HepG2 (cell line): Measurements from ENCODE around the gene ADARB2. TPM values are rescaled to one million over a fixed set of nuclear protein-coding genes. Genes with fewer than 3 reads are reported as not detected.

Experiments
- ATAC-seq: fragments of 200-7000 bp; cut with Tn5 transposase; 3 replicates; pipeline ENCODE4 v1.9.1; 2020; ENCODE audit warnings: mild to moderate bottlenecking, moderate library complexity
- BruUV-seq: library from RNA; stranded (reverse); fragments of 400-500 nt; replicated peaks from 2 replicates; lab custom pipeline; 2021; lab: Mats Ljungman, UMichigan
- CTCF ChIA-PET: fragments of 300-600 bp; formaldehyde crosslinking; extraction: SDS; loops from one replicate; lab custom pipeline; 2021; ENCODE audit warnings: low total read pairs, inconsistent platforms, low intra/inter-chr PET ratio; lab: Yijun Ruan, JAX
- POLR2A ChIA-PET: fragments of 350-600 bp; sonication (Branson Sonifier 250); formaldehyde crosslinking; loops from one replicate; lab custom pipeline; 2020; ENCODE audit warnings: antibody characterized with exemption, inconsistent platforms; lab: Yijun Ruan, JAX
- DNase-seq: peaks from one replicate; pipeline ENCODE4 v3.0.0-alpha.2; 2015; ENCODE audit warnings: low spot score
- FAIRE-seq: peaks from 3 replicates; lab custom pipeline; 2011; peaks lifted over from hg19 to GRCh38; lab: Jason Lieb, UNC
- H2AFZ ChIP-seq: one replicate; pipeline ENCODE4 v1.6.1; 2011; ENCODE audit warnings: low read length, inconsistent platforms
- H3K27ac ChIP-seq: fragments of 300-600 bp; 3 replicates; pipeline ENCODE4 v1.8.0; 2011; ENCODE audit warnings: mixed run types, mild to moderate bottlenecking, mixed read lengths, low read length, inconsistent platforms; ENCODE audit not compliant: insufficient read depth; ENCODE audit errors: extremely low read length
- H3K27me3 ChIP-seq, 2 experiments: fragments of 200-600 bp in 1 of 2; 2 replicates in 1 of 2; 3 replicates in 1 of 2; pipeline versions ENCODE4 v1.6.0 to v1.8.0; 2011; ENCODE audit warnings: low read length in 2 of 2, mild to moderate bottlenecking in 2 of 2, moderate library complexity in 2 of 2, inconsistent platforms in 1 of 2; ENCODE audit not compliant: insufficient read depth in 2 of 2, control insufficient read depth in 1 of 2
- H3K36me3 ChIP-seq, 2 experiments: fragments of 200-600 bp in 1 of 2; replicated peaks in 1 of 2; 2 replicates in 1 of 2; 3 replicates in 1 of 2; pipeline versions ENCODE4 v1.5.1 to v1.8.0; 2011; ENCODE audit warnings: low read length in 2 of 2, inconsistent platforms in 1 of 2; ENCODE audit not compliant: insufficient read depth in 2 of 2, control insufficient read depth in 1 of 2
- H3K4me1 ChIP-seq: 2 replicates; pipeline ENCODE4 v1.5.1; 2012; ENCODE audit warnings: low read length, inconsistent platforms; ENCODE audit not compliant: insufficient read depth
- H3K4me2 ChIP-seq: 2 replicates; pipeline ENCODE4 v1.6.0; 2011; ENCODE audit warnings: low read depth, low read length, inconsistent platforms
- H3K4me3 ChIP-seq, 3 experiments: fragments of 200-600 bp in 1 of 3; sonication (generic), shearing (Covaris generic) in 1 of 3; replicated peaks in 1 of 3; 2 replicates each; pipeline ENCODE4 v1.5.1; 2011 to 2016; ENCODE audit warnings: low read length in 3 of 3, inconsistent platforms in 2 of 3, low read depth in 2 of 3, mild to moderate bottlenecking in 2 of 3, control low read depth in 1 of 3, mixed read lengths in 1 of 3; ENCODE audit not compliant: insufficient read depth in 1 of 3
- H3K79me2 ChIP-seq: one replicate; pipeline ENCODE4 v1.6.1; 2011; ENCODE audit warnings: low read length, inconsistent platforms; ENCODE audit not compliant: insufficient read depth
- H3K9ac ChIP-seq: 2 replicates; pipeline ENCODE4 v1.6.0; 2011; ENCODE audit warnings: mild to moderate bottlenecking, low read depth, low read length, inconsistent platforms; ENCODE audit not compliant: insufficient read depth
- H3K9me3 ChIP-seq: 2 replicates; pipeline ENCODE4 v1.5.1; 2012; ENCODE audit warnings: mild to moderate bottlenecking, low read length
- H4K20me1 ChIP-seq: 2 replicates; pipeline ENCODE4 v1.6.0; 2011; ENCODE audit warnings: inconsistent platforms, mild to moderate bottlenecking, low read length, moderate library complexity; ENCODE audit not compliant: insufficient read depth
- ARNT2 ChIP-seq: sonication (generic); formaldehyde crosslinking; IDR thresholded peaks from 2 replicates; pipeline ENCODE4 v1.8.0; 2022; ENCODE audit warnings: mild to moderate bottlenecking, low read depth, missing genetic modification reagents, moderate library complexity
- ERF ChIP-seq: IDR thresholded peaks from 2 replicates; pipeline ENCODE4 v1.6.1; 2018; ENCODE audit warnings: missing biosample characterization, missing genetic modification reagents
- GTF2F1 ChIP-seq: fragments of 150-350 bp; IDR thresholded peaks from 2 replicates; pipeline ENCODE4 v1.6.1; 2014; ENCODE audit warnings: low read length
- HDAC1 ChIP-seq: sonication (generic); formaldehyde crosslinking; IDR thresholded peaks from 2 replicates; pipeline ENCODE4 v1.5.1; 2020; ENCODE audit warnings: mild to moderate bottlenecking, missing genetic modification reagents
- IKZF5 ChIP-seq: IDR thresholded peaks from 2 replicates; pipeline ENCODE4 v1.6.1; 2018; ENCODE audit warnings: missing genetic modification reagents, mild to moderate bottlenecking, missing compliant biosample characterization
- MXD4 ChIP-seq: IDR thresholded peaks from 2 replicates; pipeline ENCODE4 v1.6.1; 2016; ENCODE audit warnings: mild to moderate bottlenecking, missing biosample characterization, missing genetic modification reagents
- SIX1 ChIP-seq: sonication (generic); formaldehyde crosslinking; IDR thresholded peaks from 2 replicates; pipeline ENCODE4 v1.4.0; 2020; ENCODE audit warnings: missing genetic modification reagents, borderline replicate concordance
- TERF1 ChIP-seq: sonication (generic); formaldehyde crosslinking; IDR thresholded peaks from 2 replicates; pipeline ENCODE4 v1.8.0; 2022; ENCODE audit warnings: mild to moderate bottlenecking, missing genetic modification reagents, moderate library complexity
- ZBTB46 ChIP-seq: sonication (generic); formaldehyde crosslinking; IDR thresholded peaks from 2 replicates; pipeline ENCODE4 v1.4.0; 2020; ENCODE audit warnings: mild to moderate bottlenecking, missing genetic modification reagents, borderline replicate concordance
- ZC3H13 ChIP-seq: sonication (generic); formaldehyde crosslinking; IDR thresholded peaks from 2 replicates; pipeline ENCODE4 v1.8.1; 2023; ENCODE audit warnings: mild to moderate bottlenecking, missing genetic modification reagents, moderate library complexity
- ZNF296 ChIP-seq: sonication (generic); formaldehyde crosslinking; conservative IDR thresholded peaks from 2 replicates; pipeline ENCODE4 v1.5.0; 2020; ENCODE audit warnings: mild to moderate bottlenecking, missing genetic modification reagents
- ZNF432 ChIP-seq: sonication (generic); formaldehyde crosslinking; IDR thresholded peaks from 2 replicates; pipeline ENCODE4 v1.5.0; 2020; ENCODE audit warnings: missing genetic modification reagents, mild to moderate bottlenecking, borderline replicate concordance
- ZNF644 ChIP-seq: IDR thresholded peaks from 2 replicates; pipeline ENCODE4 v1.6.1; 2016; ENCODE audit warnings: low read depth
- WGBS: methylation state at CpG from one replicate; pipeline ENCODE4 v1.1.6; 2017; ENCODE audit warnings: low lambda C conversion rate; 5-methylcytosine and 5-hydroxymethylcytosine counted together
- in situ Hi-C: cut with HindIII; loops from 2 replicates; pipeline ENCODE4 v1.10.0; 2017; ENCODE audit warnings: low pct_unique_long_range_greater_than_20kb; ENCODE audit not compliant: extremely low pct_ligation_motif_present
- intact Hi-C: fragments of 100-400 bp; cut with micrococcal nuclease; formaldehyde crosslinking; loops from one replicate; pipeline ENCODE4 v1.10.0; 2022; ENCODE audit not compliant: unreplicated experiment
- polyA plus RNA-seq, 8 experiments: library from polyadenylated mRNA; depleted of rRNA in 3 of 8; stranded (reverse) in 7 of 8; unstranded in 1 of 8; fragments of >200 nt; fragmentation: Illumina TruSeq in 4 of 8; extraction: Trizol in 4 of 8; gene quantifications; 2 replicates each; pipeline versions ENCODE4 v1.2.1 to v1.2.3, GENCODE V29; 2011 to 2016; ENCODE audit warnings: low read depth in 4 of 8, missing spikeins in 1 of 8, mixed read lengths in 1 of 8; ENCODE audit not compliant: insufficient read depth in 1 of 8
- total RNA-seq, 5 experiments: library from RNA; depleted of rRNA; stranded (reverse); fragments of >200 nt; fragmentation: Illumina TruSeq; extraction: Trizol; gene quantifications; 2 replicates each; pipeline ENCODE4 v1.2.3, GENCODE V29; 2016; ENCODE audit warnings: low read depth in 1 of 5

The ADARB2 gene
- total and polyA plus RNA-seq, 2 of the 13 experiments (the other 11 are each of a cell fraction or from before 2014, with no cell fraction given) = not detected

- TF ChIP-seq MXD4 (CRISPR knock-in tag) = no peak
- TF ChIP-seq, all 625 proteins: peak for 0
Measured at GRCh38 chr10:1690086-1690485, 47.2 kb downstream of the ADARB2 start (continued).

- POLR2A ChIA-PET = no interaction called here
- H3K27ac ChIP-seq = no peak overlapping the region
- intact Hi-C loops = no loop called here
- no peak overlapping the region for H3K4me2 ChIP-seq
- H3K27me3 ChIP-seq = peaks cover 0 to 19% of the 10 kb centered on the region in 2 experiments; a peak in 3 of 5 replicates
- BruUV-seq = no TSS peak
- no peak for ATAC-seq
- no peak for TF ChIP-seq ZNF644
- TF ChIP-seq IKZF5 (CRISPR knock-in tag) = no peak
- TF ChIP-seq ARNT2 (CRISPR knock-in tag) = no peak
- TF ChIP-seq ZC3H13 (CRISPR knock-in tag) = no peak
- no peak for TF ChIP-seq SIX1
- no peak for TF ChIP-seq ZNF432 (CRISPR knock-in tag)
- TF ChIP-seq ERF = no peak
- TF ChIP-seq TERF1 (CRISPR knock-in tag) = no peak
- TF ChIP-seq ZNF296 (CRISPR knock-in tag) = no peak
- no peak for TF ChIP-seq ZBTB46
- no peak for TF ChIP-seq HDAC1 (CRISPR knock-in tag)
- TF ChIP-seq GTF2F1 = no peak
- TF ChIP-seq, all 625 proteins: peak for 0
- Histone ChIP-seq H3K4me1 (peaks cover 7% of the 10 kb centered on the region), H3K4me3 (no peak overlapping the region), H2AFZ (no peak overlapping the region), H4K20me1 (no peaks in the 10 kb centered on the region), H3K79me2 (no peaks in the 10 kb centered on the region), H3K36me3 (no peaks in the 10 kb centered on the region), H3K9me3 (no peaks in the 10 kb centered on the region), H3K9ac (no peak overlapping the region)
- DNase-seq (no peak), FAIRE-seq (no peak)
- in situ Hi-C loops = no loop called here
- CTCF ChIA-PET = no interaction called here
- 34% methylated on average over 7 of the region's 7 CpGs for WGBS
Measured at GRCh38 chr10:1688531-1688930, 48.8 kb downstream of the ADARB2 start.
